OCI-M2 (cell line): ENCODE results near the gene AKAP9.
"Not testable (repeated sequence)": the region's sequence is repeated elsewhere in the genome, so short reads cannot be mapped to it uniquely, and the experiment has no call there.

Experiments
- DNase-seq: peaks from one replicate; lab custom pipeline; 2025; ENCODE audit not compliant: unreplicated experiment; lab: John Stamatoyannopoulos, UW

The AKAP9 gene

GRCh38 chr7:92006046-92006445, 65.4 kb downstream of the AKAP9 start:
- DNase-seq, result no peak

GRCh38 chr7:92010215-92010614, 69.6 kb downstream of the AKAP9 start:
- DNase-seq, result no peak

GRCh38 chr7:92013611-92014010, 72.9 kb downstream of the AKAP9 start:
- no peak for DNase-seq

- no peak for DNase-seq
These were observed 80.0 kb downstream of the AKAP9 start for GRCh38 chr7:92020636-92021035.

GRCh38 chr7:92025260-92025659, 84.6 kb downstream of the AKAP9 start:
- no peak for DNase-seq

- not testable (repeated sequence) for DNase-seq
These were observed 86.0 kb downstream of the AKAP9 start for GRCh38 chr7:92026635-92027034.

- not testable (repeated sequence) for DNase-seq
These were observed 86.5 kb downstream of the AKAP9 start for GRCh38 chr7:92027128-92027527.

GRCh38 chr7:92028226-92028625, 87.6 kb downstream of the AKAP9 start:
- no peak for DNase-seq

GRCh38 chr7:92028686-92029085, 88.0 kb downstream of the AKAP9 start:
- DNase-seq, result no peak

- DNase-seq, result no peak
These were observed 93.5 kb downstream of the AKAP9 start for GRCh38 chr7:92034116-92034515.

GRCh38 chr7:92035576-92035975, 94.9 kb downstream of the AKAP9 start:
- DNase-seq, result no peak

- no peak for DNase-seq
These were observed 99.2 kb downstream of the AKAP9 start for GRCh38 chr7:92039900-92040299.

- no peak for DNase-seq
These were observed 101.5 kb downstream of the AKAP9 start for GRCh38 chr7:92042056-92042737.

- no peak for DNase-seq
These were observed 102.4 kb downstream of the AKAP9 start for GRCh38 chr7:92043098-92043497.

GRCh38 chr7:92043637-92044036, 103.0 kb downstream of the AKAP9 start:
- no peak for DNase-seq

GRCh38 chr7:92044148-92044547, 103.5 kb downstream of the AKAP9 start:
- DNase-seq, result no peak

- DNase-seq, result no peak
These were observed 104.3 kb downstream of the AKAP9 start for GRCh38 chr7:92044940-92045339.

- no peak for DNase-seq
These were observed 111.0 kb downstream of the AKAP9 start for GRCh38 chr7:92051655-92052054.

- DNase-seq, result no peak
These were observed 111.5 kb downstream of the AKAP9 start for GRCh38 chr7:92052159-92052558.

GRCh38 chr7:92052684-92053083, 112.0 kb downstream of the AKAP9 start:
- DNase-seq, result no peak

GRCh38 chr7:92053312-92053711, 112.7 kb downstream of the AKAP9 start:
- no peak for DNase-seq

GRCh38 chr7:92056286-92056685, 115.6 kb downstream of the AKAP9 start:
- DNase-seq, result no peak

- no peak for DNase-seq
These were observed 116.7 kb downstream of the AKAP9 start for GRCh38 chr7:92057375-92057774.
